Panc1 (cell line): ENCODE data around the gene DUOX1. TPM values are rescaled to one million over a fixed set of nuclear protein-coding genes. Genes with fewer than 3 reads are reported as not detected.

Experiments
- ATAC-seq: fragments of 200-7000 bp; cut with Tn5 transposase; 2 replicates; pipeline ENCODE4 v1.9.1; 2020; ENCODE audit warnings: mild to moderate bottlenecking, moderate library complexity
- BruUV-seq: library from RNA; stranded (reverse); fragments of 400-500 nt; replicated peaks from 2 replicates; lab custom pipeline; 2021; lab: Mats Ljungman, UMichigan
- CTCF ChIA-PET: fragments of 300-600 bp; sonication (Branson Sonifier 250); formaldehyde crosslinking; loops from one replicate; lab custom pipeline; 2022; ENCODE audit warnings: antibody characterized with exemption; lab: Charles Lee
- POLR2A ChIA-PET: fragments of 300-600 bp; sonication (Branson Sonifier 250); formaldehyde crosslinking; loops from one replicate; lab custom pipeline; 2022; ENCODE audit warnings: antibody characterized with exemption; lab: Charles Lee
- DNase-seq: peaks from one replicate; pipeline ENCODE4 v3.0.0-alpha.2; 2010; ENCODE audit warnings: low read depth, low spot score
- H3K27ac ChIP-seq: 2 replicates; pipeline ENCODE4 v1.5.1; 2011; ENCODE audit warnings: mild to moderate bottlenecking, low read length, inconsistent platforms
- H3K27me3 ChIP-seq: fragments of 200-500 bp; sonication (Bioruptor generic); 2 replicates; pipeline ENCODE4 v1.6.0; 2014; ENCODE audit warnings: low read length, inconsistent platforms; ENCODE audit not compliant: control insufficient read depth, insufficient read depth
- H3K36me3 ChIP-seq: fragments of 200-500 bp; sonication (Bioruptor generic); 2 replicates; pipeline ENCODE4 v1.5.1; 2014; ENCODE audit warnings: inconsistent platforms, mild to moderate bottlenecking, low read length, moderate library complexity; ENCODE audit not compliant: control insufficient read depth, insufficient read depth
- H3K4me1 ChIP-seq: 2 replicates; pipeline ENCODE4 v1.5.1; 2011; ENCODE audit warnings: inconsistent platforms, mild to moderate bottlenecking, low read length, moderate library complexity; ENCODE audit not compliant: control insufficient read depth, insufficient read depth
- H3K4me3 ChIP-seq, 2 experiments: 2 replicates each; pipeline ENCODE4 v1.5.1; 2011 to 2012; ENCODE audit warnings: low read depth in 2 of 2, low read length in 2 of 2, mild to moderate bottlenecking in 2 of 2, inconsistent platforms in 1 of 2, moderate library complexity in 1 of 2
- H3K9me3 ChIP-seq: fragments of 200-500 bp; sonication (Bioruptor generic); 2 replicates; pipeline ENCODE4 v1.5.1; 2014; ENCODE audit warnings: low read depth, mild to moderate bottlenecking, inconsistent platforms, low read length, moderate library complexity; ENCODE audit not compliant: control insufficient read depth, insufficient read depth
- CTCF ChIP-seq: fragments of 450-650 bp; IDR thresholded peaks from 2 replicates; pipeline ENCODE4 v1.5.1; 2017; ENCODE audit warnings: mild to moderate bottlenecking
- POLR2AphosphoS5 ChIP-seq: IDR thresholded peaks from 2 replicates; pipeline ENCODE4 v1.6.1; 2012; ENCODE audit warnings: mild to moderate bottlenecking, low read depth, low read length, moderate library complexity
- REST ChIP-seq, 2 experiments: IDR thresholded peaks; 2 replicates each; pipeline ENCODE4 v1.6.1; 2011 to 2012; ENCODE audit warnings: low read depth in 2 of 2, control low read depth in 1 of 2, low read length in 1 of 2, mild to moderate bottlenecking in 1 of 2, moderate library complexity in 1 of 2; ENCODE audit not compliant: insufficient read depth in 1 of 2
- SIN3A ChIP-seq: IDR thresholded peaks from 2 replicates; pipeline ENCODE4 v1.6.1; 2012; ENCODE audit warnings: low read depth, mild to moderate bottlenecking, low read length, moderate library complexity, borderline replicate concordance; ENCODE audit not compliant: insufficient read depth
- TCF7L2 ChIP-seq: IDR thresholded peaks from 2 replicates; pipeline ENCODE4 v1.6.1; 2011; ENCODE audit warnings: mild to moderate bottlenecking, low read depth, low read length, inconsistent platforms
- in situ Hi-C: cut with HindIII; loops from 2 replicates; pipeline ENCODE4 v1.10.0; 2016; ENCODE audit warnings: low sequenced_read_pairs, low pct_unique_long_range_greater_than_20kb
- intact Hi-C: fragments of 100-400 bp; cut with micrococcal nuclease; formaldehyde crosslinking; loops from one replicate; pipeline ENCODE4 v1.10.0; 2022; ENCODE audit not compliant: unreplicated experiment
- total RNA-seq: library from RNA; stranded (reverse); gene quantifications from one replicate; pipeline ENCODE4 v1.2.1, GENCODE V29; 2021; ENCODE audit not compliant: unreplicated experiment

The DUOX1 gene
- total RNA-seq, 1 experiment from 2014 or later: 0.31 TPM

GRCh38 chr15:45130291-45131000 is 652 bp downstream of the DUOX1 start:
- TF ChIP-seq TCF7L2: no peak
- TF ChIP-seq REST (IDR thresholded peaks at IDR 0.05; ENCODE audit: insufficient read depth in 1 of 2, low read depth in 2 of 2, low read length in 1 of 2): no peak
- ChIA-PET POLR2A (no interaction called here), CTCF (interaction anchor here (0.6 to 1.4 kb wide), 3 partner anchors 12 to 262 kb away, joined by 3 to 5 read pairs (median 3); no protein-coding TSS in a partner anchor)
- DNase-seq (no peak), ATAC-seq (no peak)
- Histone ChIP-seq H3K4me3 (no peak overlapping the region), H3K27ac (no peak overlapping the region), H3K36me3 (no peaks in the 10 kb centered on the region; the same call in 1 of the 2 replicates), H3K27me3 (peaks cover 8% of the 10 kb centered on the region), H3K9me3 (no peaks in the 10 kb centered on the region), H3K4me1 (no peaks in the 10 kb centered on the region)
- no TSS peak for BruUV-seq
- intact Hi-C loops: no loop called here
- in situ Hi-C loops: no loop called here

GRCh38 chr15:45131510-45131909 is 1.7 kb downstream of the DUOX1 start:
- CTCF ChIA-PET: interaction anchor here (1.4 kb wide), 1 partner anchor 31 kb away, joined by 5 read pairs; no protein-coding TSS in a partner anchor
- intact Hi-C loops (no loop called here), in situ Hi-C loops (no loop called here)
- ATAC-seq: no peak
- no peaks in the 10 kb centered on the region; the same call in 1 of the 2 replicates for H3K36me3 ChIP-seq
- TF ChIP-seq POLR2AphosphoS5 (no peak), CTCF (no peak), REST (IDR thresholded peaks at IDR 0.05; ENCODE audit: insufficient read depth in 1 of 2, low read depth in 2 of 2, low read length in 1 of 2) (no peak), SIN3A (no peak), TCF7L2 (no peak)
- POLR2A ChIA-PET: no interaction called here
- peaks cover 7% of the 10 kb centered on the region for H3K27me3 ChIP-seq
- no peak overlapping the region for H3K27ac ChIP-seq
- no TSS peak for BruUV-seq
- no peaks in the 10 kb centered on the region for H3K4me1 ChIP-seq
- no peak overlapping the region for H3K4me3 ChIP-seq
- DNase-seq: no peak
- H3K9me3 ChIP-seq: no peaks in the 10 kb centered on the region
